B cell (primary cell): Measurements from ENCODE around the gene ATP11A.

Experiments
- EZH2 ChIP-seq: IDR thresholded peaks from 2 replicates; pipeline ENCODE4 v1.6.1; 2012; ENCODE audit warnings: borderline replicate concordance, low read depth, mild to moderate bottlenecking, moderate library complexity, low read length; ENCODE audit not compliant: insufficient read depth, poor library complexity, severe bottlenecking
- TF ChIP-seq, protein P1 (sequence below): fragments of 200-600 bp; IDR thresholded peaks from one replicate; pipeline ENCODE4 v1.8.0; 2022; ENCODE audit warnings: antibody characterized with exemption, mild to moderate bottlenecking

DNA sequence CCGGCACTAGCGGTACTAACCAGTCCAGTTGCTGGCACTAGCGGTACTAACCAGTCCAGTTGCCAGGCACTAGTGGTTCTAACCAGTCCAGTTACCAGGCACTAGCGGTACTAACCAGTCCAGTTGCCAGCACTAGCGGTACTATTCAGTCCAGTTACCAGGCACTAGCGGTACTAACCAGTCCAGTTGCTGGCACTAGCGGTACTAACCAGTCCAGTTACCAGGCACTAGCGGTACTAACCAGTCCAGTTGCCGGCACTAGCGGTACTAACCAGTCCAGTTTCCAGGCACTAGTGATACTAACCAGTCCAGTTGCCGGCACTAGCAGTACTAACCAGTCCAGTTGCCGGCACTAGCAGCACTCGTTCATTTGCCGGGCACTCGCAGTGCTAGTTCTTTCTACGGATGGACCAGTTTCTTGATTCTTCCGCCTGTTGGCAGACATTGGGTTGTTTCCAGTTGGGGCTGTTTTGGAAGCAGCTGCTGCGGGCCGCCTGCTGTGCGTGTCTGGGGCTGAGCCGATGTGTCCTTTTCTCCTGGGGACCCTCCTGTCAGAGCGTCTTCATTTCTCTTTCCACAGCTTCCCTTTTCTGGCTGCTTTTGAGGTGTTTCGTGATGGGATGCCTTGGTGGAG lies 155.8 kb downstream of the ATP11A start:
- TF ChIP-seq EZH2 = no peak
- TF ChIP-seq, protein P1, sequence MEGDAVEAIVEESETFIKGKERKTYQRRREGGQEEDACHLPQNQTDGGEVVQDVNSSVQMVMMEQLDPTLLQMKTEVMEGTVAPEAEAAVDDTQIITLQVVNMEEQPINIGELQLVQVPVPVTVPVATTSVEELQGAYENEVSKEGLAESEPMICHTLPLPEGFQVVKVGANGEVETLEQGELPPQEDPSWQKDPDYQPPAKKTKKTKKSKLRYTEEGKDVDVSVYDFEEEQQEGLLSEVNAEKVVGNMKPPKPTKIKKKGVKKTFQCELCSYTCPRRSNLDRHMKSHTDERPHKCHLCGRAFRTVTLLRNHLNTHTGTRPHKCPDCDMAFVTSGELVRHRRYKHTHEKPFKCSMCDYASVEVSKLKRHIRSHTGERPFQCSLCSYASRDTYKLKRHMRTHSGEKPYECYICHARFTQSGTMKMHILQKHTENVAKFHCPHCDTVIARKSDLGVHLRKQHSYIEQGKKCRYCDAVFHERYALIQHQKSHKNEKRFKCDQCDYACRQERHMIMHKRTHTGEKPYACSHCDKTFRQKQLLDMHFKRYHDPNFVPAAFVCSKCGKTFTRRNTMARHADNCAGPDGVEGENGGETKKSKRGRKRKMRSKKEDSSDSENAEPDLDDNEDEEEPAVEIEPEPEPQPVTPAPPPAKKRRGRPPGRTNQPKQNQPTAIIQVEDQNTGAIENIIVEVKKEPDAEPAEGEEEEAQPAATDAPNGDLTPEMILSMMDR = no peak
